ENCODE results near the gene ENO1.
A peak's percentile ranks its signal among the peaks of the same experiment; 100 is the strongest.

ENO1 gene

GRCh38 chr1:8914466-8914865 is 36.0 kb upstream of the ENO1 start:
- TF ChIP-seq, protein P1, sequence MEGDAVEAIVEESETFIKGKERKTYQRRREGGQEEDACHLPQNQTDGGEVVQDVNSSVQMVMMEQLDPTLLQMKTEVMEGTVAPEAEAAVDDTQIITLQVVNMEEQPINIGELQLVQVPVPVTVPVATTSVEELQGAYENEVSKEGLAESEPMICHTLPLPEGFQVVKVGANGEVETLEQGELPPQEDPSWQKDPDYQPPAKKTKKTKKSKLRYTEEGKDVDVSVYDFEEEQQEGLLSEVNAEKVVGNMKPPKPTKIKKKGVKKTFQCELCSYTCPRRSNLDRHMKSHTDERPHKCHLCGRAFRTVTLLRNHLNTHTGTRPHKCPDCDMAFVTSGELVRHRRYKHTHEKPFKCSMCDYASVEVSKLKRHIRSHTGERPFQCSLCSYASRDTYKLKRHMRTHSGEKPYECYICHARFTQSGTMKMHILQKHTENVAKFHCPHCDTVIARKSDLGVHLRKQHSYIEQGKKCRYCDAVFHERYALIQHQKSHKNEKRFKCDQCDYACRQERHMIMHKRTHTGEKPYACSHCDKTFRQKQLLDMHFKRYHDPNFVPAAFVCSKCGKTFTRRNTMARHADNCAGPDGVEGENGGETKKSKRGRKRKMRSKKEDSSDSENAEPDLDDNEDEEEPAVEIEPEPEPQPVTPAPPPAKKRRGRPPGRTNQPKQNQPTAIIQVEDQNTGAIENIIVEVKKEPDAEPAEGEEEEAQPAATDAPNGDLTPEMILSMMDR (IDR thresholded peaks at IDR 0.05; ENCODE audit: low read depth, low read length) = no peak
- DNase-seq (ENCODE audit: low read depth in 2 of 2) = no peak

DNA sequence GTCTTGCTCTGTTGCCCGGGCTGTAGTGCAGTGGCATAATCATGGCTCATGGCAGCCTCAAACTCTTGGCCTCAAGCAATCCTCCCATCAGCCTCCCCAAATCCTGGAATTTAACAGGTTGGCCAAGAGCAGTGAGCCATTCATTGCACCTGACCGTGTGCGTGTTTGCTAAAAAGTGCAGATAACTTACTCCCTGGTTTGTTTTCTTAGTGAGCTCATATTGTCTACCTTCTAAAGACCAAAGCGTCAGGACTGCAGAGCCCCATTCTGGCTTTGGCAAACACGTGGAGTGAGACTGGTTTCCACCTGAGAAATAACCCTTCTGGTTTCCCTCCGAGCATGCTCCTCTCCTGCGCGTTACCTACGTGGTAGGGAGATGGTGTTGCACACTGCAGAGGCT is 35.0 kb upstream of the ENO1 start:
- DNase-seq (ENCODE audit: low read depth in 2 of 2) = no peak
- no peak overlapping the region for H3K4me3 ChIP-seq (replicated peaks in 1 of 2; ENCODE audit: low read depth in 2 of 2, low read length in 2 of 2)
- TF ChIP-seq, protein P1 (IDR thresholded peaks at IDR 0.05; ENCODE audit: low read depth, low read length) = no peak

More at GRCh38 chr1:8914466-8914865, 36.0 kb upstream of the ENO1 start:
- H3K4me3 ChIP-seq (replicated peaks in 1 of 2; ENCODE audit: low read depth in 2 of 2, low read length in 2 of 2) = no peak overlapping the region

- TF ChIP-seq, protein P1 (IDR thresholded peaks at IDR 0.05; ENCODE audit: low read depth, low read length) = no peak
- DNase-seq (ENCODE audit: low read depth in 2 of 2) = no peak
Observed at GRCh38 chr1:8911416-8912309, 33.2 kb upstream of the ENO1 start.

GRCh38 chr1:8910914-8911313 is 32.4 kb upstream of the ENO1 start:
- no peak overlapping the region for H3K4me3 ChIP-seq (replicated peaks in 1 of 2; ENCODE audit: low read depth in 2 of 2, low read length in 2 of 2)
- TF ChIP-seq, protein P1 (IDR thresholded peaks at IDR 0.05; ENCODE audit: low read depth, low read length) = no peak
- no peak for DNase-seq (ENCODE audit: low read depth in 2 of 2)

More at GRCh38 chr1:8911416-8912309, 33.2 kb upstream of the ENO1 start:
- no peak overlapping the region for H3K4me3 ChIP-seq (replicated peaks in 1 of 2; ENCODE audit: low read depth in 2 of 2, low read length in 2 of 2)

DNA sequence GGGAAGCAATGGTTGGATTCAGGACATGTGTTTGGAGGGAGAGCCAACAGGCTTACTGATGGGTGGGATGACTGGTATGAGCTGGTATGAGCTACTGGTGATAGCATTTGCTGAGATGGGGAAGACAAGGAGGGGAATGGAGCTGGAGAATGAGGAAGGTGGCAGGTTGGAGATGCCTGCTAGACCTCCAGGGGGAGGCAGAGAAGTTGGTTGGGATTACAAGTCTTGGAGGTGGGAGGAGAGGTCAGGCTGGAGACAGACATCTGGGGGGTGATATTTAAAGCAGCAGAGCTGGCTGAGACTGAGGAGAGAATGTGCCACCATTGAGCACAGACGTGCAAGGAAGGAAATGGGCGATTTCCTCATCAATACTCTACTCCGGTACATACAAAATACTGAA is 31.8 kb upstream of the ENO1 start:
- TF ChIP-seq, protein P1 (IDR thresholded peaks at IDR 0.05; ENCODE audit: low read depth, low read length) = no peak
- no peak for DNase-seq (ENCODE audit: low read depth in 2 of 2)
- H3K4me3 ChIP-seq (replicated peaks in 1 of 2; ENCODE audit: low read depth in 2 of 2, low read length in 2 of 2) = no peak overlapping the region

DNA sequence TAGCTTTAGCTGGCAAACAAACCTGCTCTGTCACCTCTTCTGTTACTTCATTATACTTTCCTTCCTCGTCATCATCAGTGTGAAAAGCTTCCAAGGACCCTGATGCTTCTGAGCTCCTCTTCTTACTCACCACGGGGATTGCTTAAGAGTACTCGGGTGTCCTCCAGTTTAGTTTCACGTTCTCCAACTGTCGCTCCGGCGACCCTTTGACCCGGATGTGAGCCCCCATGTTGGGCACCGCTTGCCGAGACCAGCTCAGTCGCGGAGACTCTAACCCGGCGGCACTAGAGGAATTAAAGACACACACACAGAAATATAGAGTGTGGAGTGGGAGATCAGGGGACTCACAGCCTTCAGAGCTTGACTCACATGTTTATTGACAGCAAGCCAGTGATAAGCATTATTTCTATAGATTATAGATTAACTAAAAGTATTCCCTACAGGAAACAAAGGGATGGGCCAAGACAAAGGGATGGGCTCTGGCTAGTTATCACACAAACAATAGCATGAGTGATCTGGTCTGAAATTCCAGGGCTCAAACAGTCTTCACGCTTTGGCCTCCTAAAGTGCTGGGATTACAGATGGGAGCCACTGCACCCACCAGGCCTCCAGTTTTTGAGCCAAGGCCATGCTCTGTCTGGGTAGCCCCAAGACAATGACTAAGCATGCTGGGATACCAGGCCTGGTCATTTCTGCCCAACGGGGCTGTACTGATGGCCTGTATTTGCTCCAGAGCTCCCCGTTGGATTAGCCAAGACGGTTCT is 30.1 kb upstream of the ENO1 start:
- DNase-seq (ENCODE audit: low read depth in 2 of 2) = peak; percentile 26 to 35
- no peak overlapping the region for H3K4me3 ChIP-seq (replicated peaks in 1 of 2; ENCODE audit: low read depth in 2 of 2, low read length in 2 of 2)
- TF ChIP-seq, protein P1 (IDR thresholded peaks at IDR 0.05; ENCODE audit: low read depth, low read length) = no peak
